Kidney (tissue), 14 donors: ENCODE data around the gene CST6. TPM values are rescaled to one million over a fixed set of nuclear protein-coding genes. Genes with fewer than 3 reads are reported as not detected.

Experiments
- DNase-seq, 5 donors: peaks; one replicate each; pipeline ENCODE4 v3.0.0-alpha.2; 2013 to 2020
- FAIRE-seq: peaks from 2 replicates; lab custom pipeline; 2012; peaks lifted over from hg19 to GRCh38; lab: Jason Lieb, UNC
- H3K27ac ChIP-seq, 2 donors: one replicate each; pipeline ENCODE4 v1.7.0; 2013; ENCODE audit warnings: low read depth in 2 of 2, low read length in 2 of 2, inconsistent platforms in 1 of 2
- H3K27me3 ChIP-seq: one replicate; pipeline ENCODE4 v1.7.1; 2013; ENCODE audit warnings: low read length, inconsistent platforms; ENCODE audit not compliant: control insufficient read depth, insufficient read depth
- H3K36me3 ChIP-seq, 3 donors: one replicate each; pipeline versions ENCODE4 v1.7.0 to v1.7.1; 2013; ENCODE audit warnings: low read length in 3 of 3, control low read depth in 1 of 3, inconsistent platforms in 1 of 3; ENCODE audit not compliant: insufficient read depth in 3 of 3, control insufficient read depth in 2 of 3
- H3K4me1 ChIP-seq, 3 donors: one replicate each; pipeline versions ENCODE4 v1.7.0 to v1.7.1; 2013; ENCODE audit warnings: low read length in 3 of 3, inconsistent platforms in 1 of 3, low read depth in 1 of 3; ENCODE audit not compliant: control insufficient read depth in 2 of 3, insufficient read depth in 2 of 3
- H3K4me3 ChIP-seq, 3 donors: one replicate each; pipeline versions ENCODE4 v1.7.0 to v1.8.1; 2013; ENCODE audit warnings: low read length in 3 of 3, control low read depth in 1 of 3, inconsistent platforms in 1 of 3
- H3K9ac ChIP-seq, 3 donors: one replicate each; pipeline versions ENCODE4 v1.7.0 to v1.7.1; 2013; ENCODE audit warnings: low read length in 3 of 3, control low read depth in 1 of 3, inconsistent platforms in 1 of 3
- H3K9me3 ChIP-seq, 3 donors: one replicate each; pipeline versions ENCODE4 v1.7.0 to v1.7.1; 2013; ENCODE audit warnings: low read length in 3 of 3, control low read depth in 1 of 3, inconsistent platforms in 1 of 3; ENCODE audit not compliant: control insufficient read depth in 2 of 3, insufficient read depth in 1 of 3
- CTCF ChIP-seq: IDR thresholded peaks from 3 replicates; pipeline ENCODE4 v1.5.1; 2012; ENCODE audit warnings: mild to moderate bottlenecking, moderate library complexity, borderline replicate concordance; ENCODE audit not compliant: insufficient read depth; ENCODE audit errors: extremely low read depth
- intact Hi-C: fragments of 100-400 bp; cut with DNase I; formaldehyde crosslinking; loops from one replicate; pipeline ENCODE4 v1.11.1; 2022
- polyA plus RNA-seq: library from polyadenylated mRNA; stranded (reverse); fragments of 350-450 nt; fragmentation: Illumina TruSeq; extraction: RNeasy Lipid Tissue Mini Kit (QIAGEN cat#74804); gene quantifications from one replicate; pipeline ENCODE4 v1.2.3, GENCODE V29; 2014; ENCODE audit warnings: low read depth, low replicate concordance; ENCODE audit not compliant: insufficient read depth
- total RNA-seq: library from RNA; stranded (reverse); fragmentation: NEBNext Ultra II Directional; extraction: Animal tissue kit (Norgen Biotek cat#: 25700); gene quantifications from one replicate; pipeline ENCODE4 v1.2.1, GENCODE V29; 2021
- donor health status: control.
- donor health status: control.
- donor health status: control.
- donor health status: control.
- donor health status: control.
- donor health status: DM: yes; HTN: yes; CAD: no.
- donor health status: Normal renal cell carcinoma (clear cell type).

The CST6 gene
- total and polyA plus RNA-seq, 2 donors from 2014 or later = 1.2 to 5.9 TPM

DNA sequence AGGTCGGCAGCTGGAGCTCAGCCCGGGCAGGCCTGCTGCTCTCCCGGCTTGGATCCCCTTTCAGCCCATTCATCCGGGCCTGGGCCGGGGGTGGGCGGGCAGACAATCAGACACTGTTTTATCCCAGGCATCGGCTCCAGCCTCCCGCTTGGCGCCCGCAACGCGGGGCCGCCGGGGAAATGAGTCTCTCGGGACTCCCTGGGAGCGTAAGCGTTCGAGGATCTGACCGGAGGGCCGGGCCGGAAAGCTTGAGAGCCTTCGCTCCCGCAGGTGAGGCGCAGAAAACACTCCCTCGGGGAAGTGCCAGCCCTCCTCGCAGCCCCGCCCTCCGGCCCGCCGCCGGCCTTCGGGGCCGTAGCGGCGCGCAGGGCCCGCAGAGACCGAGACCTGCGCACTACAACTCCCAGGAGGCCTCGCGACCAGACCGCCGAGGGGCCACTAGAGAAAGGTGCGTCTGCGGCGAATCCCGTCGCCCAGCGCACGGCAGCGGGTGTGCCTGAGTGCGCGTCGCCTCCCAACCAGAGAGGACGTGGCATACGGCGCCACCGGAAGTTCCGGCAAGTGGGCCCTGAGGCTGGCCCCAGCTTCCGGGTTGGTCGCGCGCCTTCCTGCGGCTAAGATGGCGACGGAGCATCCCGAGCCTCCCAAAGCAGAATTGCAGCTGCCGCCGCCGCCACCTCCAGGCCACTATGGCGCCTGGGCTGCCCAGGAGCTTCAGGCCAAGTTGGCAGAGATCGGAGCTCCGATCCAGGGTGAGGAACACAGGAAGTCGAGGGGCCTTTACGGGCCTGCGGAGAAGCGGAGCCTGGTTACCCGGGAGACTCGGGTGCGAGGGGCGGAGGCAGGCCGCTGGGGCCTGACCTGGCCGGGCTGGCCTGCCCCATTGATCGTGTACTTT is 40.2 kb downstream of the CST6 start, which contains the start of gene SF3B2:
TSS of gene SF3B2 (plus strand) at position 599 of the 898 bp plus-strand sequence. CDS start at position 620, 21 bp downstream.
- FAIRE-seq (no peak), DNase-seq (peak; percentile 98 to 100 (median 99))
- peaks cover 0 to 20% (median 10%) of the 10 kb centered on the region in 3 donors for H3K4me1 ChIP-seq
- intact Hi-C loops = no loop called here
- TF ChIP-seq CTCF = no peak
- H3K9ac ChIP-seq = peak within 1 kb of the TSS; percentile 83 to 94 (median 91)
- H3K27ac ChIP-seq = peak within 1 kb of the TSS; percentile 73 to 83
- H3K4me3 ChIP-seq = peak within 1 kb of the TSS; percentile 88 to 95 (median 88)
- H3K9me3 ChIP-seq = no peaks in the 10 kb centered on the region
- H3K27me3 ChIP-seq = no peaks in the 10 kb centered on the region
- H3K36me3 ChIP-seq = peaks cover 0 to 21% (median 16%) of the 10 kb centered on the region in 3 donors

DNA sequence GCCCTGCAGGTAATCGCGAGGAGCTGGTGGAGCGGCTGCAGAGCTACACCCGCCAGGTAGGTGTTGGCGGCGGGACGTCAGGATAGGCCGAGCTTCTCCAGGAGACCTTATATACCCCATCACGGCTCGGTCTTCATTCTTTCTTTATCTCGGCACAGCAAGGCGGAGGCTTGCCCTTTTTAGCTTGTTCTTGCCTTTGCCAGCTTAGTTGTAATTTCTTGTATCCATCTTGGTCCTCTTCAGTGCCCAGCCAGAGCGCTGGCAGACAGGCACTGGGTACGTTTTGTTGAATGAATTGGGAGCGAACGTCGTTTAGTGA is 40.8 kb downstream of the CST6 start:
- Histone ChIP-seq H3K36me3 (peaks cover 0 to 26% (median 18%) of the 10 kb centered on the region in 3 donors), H3K27ac (peak overlapping the region; percentile 55 to 63), H3K27me3 (no peaks in the 10 kb centered on the region), H3K4me3 (peak overlapping the region; percentile 88 to 95 (median 88)), H3K9ac (peak overlapping the region; percentile 72 to 94 (median 91)), H3K9me3 (no peaks in the 10 kb centered on the region), H3K4me1 (peaks cover 0 to 15% (median 5%) of the 10 kb centered on the region in 3 donors)
- TF ChIP-seq CTCF = no peak
- intact Hi-C loops = no loop called here
- DNase-seq (peak in 1 of 5 donors; percentile 43), FAIRE-seq (no peak)

- peaks cover 0 to 13% (median 5%) of the 10 kb centered on the region in 3 donors for H3K4me1 ChIP-seq
- no peak for FAIRE-seq
- no peaks in the 10 kb centered on the region for H3K9me3 ChIP-seq
- no peak overlapping the region for H3K4me3 ChIP-seq
- intact Hi-C loops = no loop called here
- H3K9ac ChIP-seq = no peak overlapping the region
- DNase-seq = peak in 1 of 5 donors; percentile 66
- peaks cover 6 to 49% (median 36%) of the 10 kb centered on the region in 3 donors for H3K36me3 ChIP-seq
- no peaks in the 10 kb centered on the region for H3K27me3 ChIP-seq
- H3K27ac ChIP-seq = no peak overlapping the region
- TF ChIP-seq CTCF = no peak
Observed at GRCh38 chr11:66055021-66055420, 43.2 kb downstream of the CST6 start.
